Activated CD4-positive, alpha-beta T cell treated with anti-CD3 and anti-CD28 coated beads, Interleukin-2, amount 50 U/mL, for 24 hours (primary cell): Measurements from ENCODE around the gene KIF25.

Experiments used
- DNase-seq, 2 donors: peaks; one replicate each; pipeline ENCODE4 v3.0.0-alpha.2; 2020; ENCODE audit warnings: low read depth in 1 of 2, low spot score in 1 of 2

Gene KIF25

GRCh38 chr6:168035098-168035660 lies 37.7 kb downstream of the KIF25 start:
- DNase-seq: no peak

- DNase-seq: no peak
Measured at GRCh38 chr6:168035661-168036545, 38.4 kb downstream of the KIF25 start.

- DNase-seq: no peak
Measured at GRCh38 chr6:168037242-168037641, 39.8 kb downstream of the KIF25 start.

- no peak for DNase-seq
Measured at GRCh38 chr6:168037856-168038255, 40.4 kb downstream of the KIF25 start.

- no peak for DNase-seq
Measured at GRCh38 chr6:168038576-168039140, 41.2 kb downstream of the KIF25 start.

- no peak for DNase-seq
Measured at GRCh38 chr6:168039301-168039700, 41.8 kb downstream of the KIF25 start.

GRCh38 chr6:168039849-168040248 lies 42.4 kb downstream of the KIF25 start:
- DNase-seq: no peak

- no peak for DNase-seq
Measured at GRCh38 chr6:168040856-168041496, 43.5 kb downstream of the KIF25 start.

GRCh38 chr6:168041928-168042327 lies 44.5 kb downstream of the KIF25 start:
- DNase-seq: no peak

- DNase-seq: no peak
Measured at GRCh38 chr6:168042426-168043192, 45.1 kb downstream of the KIF25 start.

- DNase-seq: no peak
Measured at GRCh38 chr6:168043193-168043847, 45.8 kb downstream of the KIF25 start.

- no peak for DNase-seq
Measured at GRCh38 chr6:168043848-168044415, 46.5 kb downstream of the KIF25 start.

GRCh38 chr6:168044521-168045130 lies 47.2 kb downstream of the KIF25 start:
- DNase-seq: no peak

- no peak for DNase-seq
Measured at GRCh38 chr6:168045141-168045691, 47.7 kb downstream of the KIF25 start.

GRCh38 chr6:168045706-168046620 lies 48.5 kb downstream of the KIF25 start:
- no peak for DNase-seq

- DNase-seq: no peak
Measured at GRCh38 chr6:168046696-168047095, 49.2 kb downstream of the KIF25 start.

GRCh38 chr6:168047841-168048723 lies 50.6 kb downstream of the KIF25 start:
- no peak for DNase-seq

GRCh38 chr6:168048724-168049025 lies 51.2 kb downstream of the KIF25 start:
- DNase-seq: no peak
